ENCODE data around the gene TAF11L5.
"Not testable (repeated sequence)": the region's sequence is repeated elsewhere in the genome, so short reads cannot be mapped to it uniquely, and the experiment has no call there.

The TAF11L5 gene

GRCh38 chr5:17521501-17521900 lies 3.5 kb upstream of the TAF11L5 start, which contains the start of gene TAF11L4:
Gene TAF11L4, plus strand, starts transcription at chr5:17521801.
- not testable (repeated sequence) for H3K9me3 Mint-ChIP-seq

GRCh38 chr5:17526504-17526903 lies 1.5 kb downstream of the TAF11L5 start:
- not testable (repeated sequence) for H3K27me3 Mint-ChIP-seq (ENCODE audit: low read depth); H3K36me3 Mint-ChIP-seq (ENCODE audit: low read depth); H3K4me1 Mint-ChIP-seq (ENCODE audit: low read depth); H3K4me3 Mint-ChIP-seq; H3K27ac Mint-ChIP-seq; H3K9me3 Mint-ChIP-seq

More at GRCh38 chr5:17521501-17521900, 3.5 kb upstream of the TAF11L5 start, which contains the start of gene TAF11L4:
- not testable (repeated sequence) for H3K27ac Mint-ChIP-seq; H3K36me3 Mint-ChIP-seq (ENCODE audit: low read depth); H3K4me1 Mint-ChIP-seq (ENCODE audit: low read depth); H3K27me3 Mint-ChIP-seq (ENCODE audit: low read depth); H3K4me3 Mint-ChIP-seq

- H3K9me3 Mint-ChIP-seq; H3K27me3 Mint-ChIP-seq (ENCODE audit: low read depth); H3K4me1 Mint-ChIP-seq (ENCODE audit: low read depth): not testable (repeated sequence)
Observed at GRCh38 chr5:17528369-17528768, 3.3 kb downstream of the TAF11L5 start, which contains the start of gene TAF11L6. Gene TAF11L6, plus strand, starts transcription at chr5:17528669.

More at GRCh38 chr5:17528369-17528768, 3.3 kb downstream of the TAF11L5 start, which contains the start of gene TAF11L6:
- not testable (repeated sequence) for H3K27ac Mint-ChIP-seq; H3K36me3 Mint-ChIP-seq (ENCODE audit: low read depth); H3K4me3 Mint-ChIP-seq

Data from T-helper 1 cell treated with Interleukin-12 subunit alpha and Interleukin-12 subunit beta and Interleukin-4 antibody, amounts not matched to agents 30 μg/mL and 1 μg/mL, for 36 hours (primary cell).